Measurements from ENCODE around the gene MCM3.

GRCh38 chr6:52244400-52244799 lies 40.1 kb downstream of the MCM3 start, which contains the start of gene IL17F:
- TF ChIP-seq CTCF (IDR thresholded peaks at IDR 0.05), result no peak
- TF ChIP-seq POLR2A (IDR thresholded peaks at IDR 0.05), result no peak
